GM12878 (cell line): ENCODE measurements around the gene B3GNT2. TPM values are rescaled to one million over a fixed set of nuclear protein-coding genes. Genes with fewer than 3 reads are reported as not detected.

Experiments used
- ATF2 ChIP-seq: IDR thresholded peaks from 2 replicates; pipeline ENCODE4 v1.6.1; 2012; ENCODE audit warnings: low read length, inconsistent platforms
- ATF7 ChIP-seq: fragments of 450-650 bp; IDR thresholded peaks from 2 replicates; pipeline ENCODE4 v1.6.1; 2016; ENCODE audit warnings: low read depth, mild to moderate bottlenecking
- CBFB ChIP-seq: IDR thresholded peaks from 2 replicates; pipeline ENCODE4 v1.6.1; 2016; ENCODE audit warnings: antibody characterized with exemption, low read depth
- CEBPB ChIP-seq, 2 experiments: fragments of 150-350 bp in 1 of 2; IDR thresholded peaks; 2 replicates each; pipeline ENCODE4 v1.6.1; 2012 to 2014; ENCODE audit warnings: low read depth in 2 of 2, low read length in 2 of 2, borderline replicate concordance in 1 of 2, inconsistent platforms in 1 of 2
- CREB1 ChIP-seq: IDR thresholded peaks from 2 replicates; pipeline ENCODE4 v1.6.1; 2012; ENCODE audit warnings: low read depth, mild to moderate bottlenecking, inconsistent platforms
- GABPA ChIP-seq: IDR thresholded peaks from 2 replicates; pipeline ENCODE4 v1.6.1; 2014; ENCODE audit warnings: antibody characterized with exemption, low read depth, mild to moderate bottlenecking, inconsistent platforms
- HDAC2 ChIP-seq: fragments of 200-600 bp; sonication (generic); IDR thresholded peaks from 2 replicates; pipeline ENCODE4 v1.6.1; 2017
- IKZF1 ChIP-seq: fragments of 450-650 bp; conservative IDR thresholded peaks from 2 replicates; pipeline ENCODE4 v1.6.1; 2017; ENCODE audit warnings: antibody characterized with exemption, mild to moderate bottlenecking
- MEF2B ChIP-seq: fragments of 450-650 bp; IDR thresholded peaks from 2 replicates; pipeline ENCODE4 v1.6.1; 2018; ENCODE audit warnings: mild to moderate bottlenecking, moderate library complexity; ENCODE audit not compliant: partially characterized antibody, poor library complexity, severe bottlenecking
- MYC ChIP-seq: IDR thresholded peaks from 2 replicates; pipeline ENCODE4 v1.6.1; 2011; ENCODE audit warnings: mild to moderate bottlenecking, low read length, moderate library complexity, inconsistent platforms; ENCODE audit not compliant: insufficient read depth, insufficient replicate concordance, insufficient read length, severe bottlenecking
- NFXL1 ChIP-seq: fragments of 450-650 bp; IDR thresholded peaks from 2 replicates; pipeline ENCODE4 v1.6.1; 2017; ENCODE audit warnings: antibody characterized with exemption, mild to moderate bottlenecking, borderline replicate concordance
- PAX5 ChIP-seq: IDR thresholded peaks from 2 replicates; pipeline ENCODE4 v1.6.1; 2011; ENCODE audit warnings: low read depth, low read length, borderline replicate concordance
- RCOR1 ChIP-seq: conservative IDR thresholded peaks from 2 replicates; pipeline ENCODE4 v1.6.1; 2012; ENCODE audit warnings: low read depth, low read length, improper control_type of control experiment
- SIX5 ChIP-seq: IDR thresholded peaks from 2 replicates; pipeline ENCODE4 v1.6.1; 2011; ENCODE audit warnings: mild to moderate bottlenecking, low read depth, low read length, moderate library complexity; ENCODE audit not compliant: severe bottlenecking
- SPI1 ChIP-seq: IDR thresholded peaks from 2 replicates; pipeline ENCODE4 v1.6.1; 2011; ENCODE audit warnings: low read depth, mild to moderate bottlenecking, low read length, moderate library complexity, borderline replicate concordance; ENCODE audit not compliant: insufficient read depth
- SUPT20H ChIP-seq: IDR thresholded peaks from 2 replicates; pipeline ENCODE4 v1.6.1; 2011; ENCODE audit warnings: low read depth, mild to moderate bottlenecking, low read length, moderate library complexity, borderline replicate concordance; ENCODE audit not compliant: control insufficient read depth
- TCF7 ChIP-seq: IDR thresholded peaks from 2 replicates; pipeline ENCODE4 v1.6.1; 2014; ENCODE audit warnings: antibody characterized with exemption, borderline replicate concordance
- WRNIP1 ChIP-seq: IDR thresholded peaks from 2 replicates; pipeline ENCODE4 v1.6.1; 2011; ENCODE audit warnings: low read depth, low read length, improper control_type of control experiment, borderline replicate concordance
- YY1 ChIP-seq: IDR thresholded peaks from 2 replicates; pipeline ENCODE4 v1.6.1; 2011; ENCODE audit warnings: low read depth, mild to moderate bottlenecking, low read length
- ZNF24 ChIP-seq: fragments of 450-650 bp; IDR thresholded peaks from 2 replicates; pipeline ENCODE4 v1.6.1; 2017; ENCODE audit warnings: antibody characterized with exemption, mild to moderate bottlenecking
- ZZZ3 ChIP-seq: IDR thresholded peaks from 2 replicates; pipeline ENCODE4 v1.6.1; 2011; ENCODE audit warnings: low read depth; ENCODE audit not compliant: control insufficient read depth, insufficient read length
- polyA plus RNA-seq, 11 experiments: library from polyadenylated mRNA; depleted of rRNA in 4 of 11; unstranded in 6 of 11; stranded (reverse) in 5 of 11; fragments of >200 nt; fragmentation: Nextera tagmentation in 4 of 11; fragmentation: Illumina TruSeq in 1 of 11; extraction: Ambion mirVana in 4 of 11; extraction: Trizol in 1 of 11; gene quantifications; 1 replicate in 1 of 11; 2 replicates in 10 of 11; pipeline versions ENCODE4 v1.2.1 to v1.2.3, GENCODE V29; 2011 to 2016; ENCODE audit warnings: inconsistent platforms in 2 of 11, missing spikeins in 2 of 11, low read depth in 1 of 11
- total RNA-seq, 4 experiments: library from RNA; depleted of rRNA in 3 of 4; stranded (reverse); fragments of >200 nt in 3 of 4; fragmentation: Illumina TruSeq in 1 of 4; extraction: Trizol in 1 of 4; gene quantifications; 2 replicates each; pipeline versions ENCODE4 v1.2.1 to v1.2.3, GENCODE V29; 2013 to 2021
- TF ChIP-seq, protein P1 (sequence below): IDR thresholded peaks from 2 replicates; pipeline ENCODE4 v1.6.1; 2012; ENCODE audit warnings: low read depth, low read length, improper control_type of control experiment
- TF ChIP-seq, protein P2 (sequence below), 3 experiments: IDR thresholded peaks in 2 of 3; conservative IDR thresholded peaks in 1 of 3; 2 replicates each; pipeline ENCODE4 v1.5.1; 2011; ENCODE audit warnings: low read depth in 3 of 3, low read length in 3 of 3, mild to moderate bottlenecking in 3 of 3, control low read depth in 2 of 3, moderate library complexity in 2 of 3, inconsistent platforms in 1 of 3, mixed read lengths in 1 of 3; ENCODE audit not compliant: control insufficient read depth in 2 of 3, insufficient read depth in 1 of 3; ENCODE audit errors: extremely low read depth in 1 of 3
- TF ChIP-seq, protein P3 (sequence below): fragments of 450-650 bp; IDR thresholded peaks from 2 replicates; pipeline ENCODE4 v1.6.1; 2017; ENCODE audit warnings: mild to moderate bottlenecking

B3GNT2 gene
- total and polyA plus RNA-seq, 10 of the 15 experiments (the other 5 are each of a cell fraction or from before 2014, with no cell fraction given), result 19.7 to 103 (median 76.3) TPM

DNA sequence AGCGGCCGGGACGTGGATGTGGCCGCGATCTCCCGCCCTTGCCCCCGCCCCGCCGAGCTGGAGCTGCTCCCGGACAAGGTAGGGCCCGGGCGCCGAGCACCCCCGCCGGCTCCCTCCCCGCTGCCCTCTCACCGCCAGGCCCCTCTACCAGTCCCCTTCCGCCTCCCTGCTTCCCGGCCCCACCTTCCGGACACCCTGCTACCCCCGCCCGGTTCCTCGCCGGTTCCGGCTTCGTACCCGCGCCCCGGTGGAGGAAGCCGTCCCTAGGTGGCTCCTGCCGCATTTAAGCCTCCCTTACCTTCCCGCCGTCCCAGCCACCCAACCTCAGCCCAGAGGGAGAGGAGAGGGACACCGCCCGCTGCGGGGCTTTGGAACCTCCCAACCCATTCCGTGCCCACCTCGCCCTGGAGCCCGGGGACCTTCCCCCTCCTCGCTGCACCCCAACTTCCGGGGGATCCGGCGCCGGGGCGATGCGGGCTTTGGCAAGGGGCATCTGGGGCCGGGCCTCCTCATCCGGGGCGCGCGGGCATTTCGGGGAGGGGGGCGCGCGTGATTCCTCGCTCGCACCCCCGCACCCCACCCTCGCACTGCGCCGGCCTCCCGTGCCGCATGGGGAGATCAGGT, 475 bp downstream of the B3GNT2 start (continued):
- no peak for TF ChIP-seq TCF7
- no peak for TF ChIP-seq RCOR1
- no peak for TF ChIP-seq SUPT20H
- TF ChIP-seq WRNIP1, result no peak
- TF ChIP-seq ZZZ3, result no peak
- no peak for TF ChIP-seq SPI1
- TF ChIP-seq, protein P1, sequence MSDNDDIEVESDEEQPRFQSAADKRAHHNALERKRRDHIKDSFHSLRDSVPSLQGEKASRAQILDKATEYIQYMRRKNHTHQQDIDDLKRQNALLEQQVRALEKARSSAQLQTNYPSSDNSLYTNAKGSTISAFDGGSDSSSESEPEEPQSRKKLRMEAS, result no peak
- TF ChIP-seq, protein P2, sequence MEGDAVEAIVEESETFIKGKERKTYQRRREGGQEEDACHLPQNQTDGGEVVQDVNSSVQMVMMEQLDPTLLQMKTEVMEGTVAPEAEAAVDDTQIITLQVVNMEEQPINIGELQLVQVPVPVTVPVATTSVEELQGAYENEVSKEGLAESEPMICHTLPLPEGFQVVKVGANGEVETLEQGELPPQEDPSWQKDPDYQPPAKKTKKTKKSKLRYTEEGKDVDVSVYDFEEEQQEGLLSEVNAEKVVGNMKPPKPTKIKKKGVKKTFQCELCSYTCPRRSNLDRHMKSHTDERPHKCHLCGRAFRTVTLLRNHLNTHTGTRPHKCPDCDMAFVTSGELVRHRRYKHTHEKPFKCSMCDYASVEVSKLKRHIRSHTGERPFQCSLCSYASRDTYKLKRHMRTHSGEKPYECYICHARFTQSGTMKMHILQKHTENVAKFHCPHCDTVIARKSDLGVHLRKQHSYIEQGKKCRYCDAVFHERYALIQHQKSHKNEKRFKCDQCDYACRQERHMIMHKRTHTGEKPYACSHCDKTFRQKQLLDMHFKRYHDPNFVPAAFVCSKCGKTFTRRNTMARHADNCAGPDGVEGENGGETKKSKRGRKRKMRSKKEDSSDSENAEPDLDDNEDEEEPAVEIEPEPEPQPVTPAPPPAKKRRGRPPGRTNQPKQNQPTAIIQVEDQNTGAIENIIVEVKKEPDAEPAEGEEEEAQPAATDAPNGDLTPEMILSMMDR (IDR thresholded peaks at IDR 0.05 in 2 of 3, conservative IDR thresholded peaks at IDR 0.05 in 1 of 3; ENCODE audit: control insufficient read depth in 2 of 3, extremely low read depth in 1 of 3, insufficient read depth in 1 of 3, low read depth in 3 of 3, low read length in 3 of 3), result no peak
- no peak for TF ChIP-seq CBFB
- TF ChIP-seq NFXL1, result no peak
- TF ChIP-seq CREB1, result no peak
- TF ChIP-seq, protein P3, sequence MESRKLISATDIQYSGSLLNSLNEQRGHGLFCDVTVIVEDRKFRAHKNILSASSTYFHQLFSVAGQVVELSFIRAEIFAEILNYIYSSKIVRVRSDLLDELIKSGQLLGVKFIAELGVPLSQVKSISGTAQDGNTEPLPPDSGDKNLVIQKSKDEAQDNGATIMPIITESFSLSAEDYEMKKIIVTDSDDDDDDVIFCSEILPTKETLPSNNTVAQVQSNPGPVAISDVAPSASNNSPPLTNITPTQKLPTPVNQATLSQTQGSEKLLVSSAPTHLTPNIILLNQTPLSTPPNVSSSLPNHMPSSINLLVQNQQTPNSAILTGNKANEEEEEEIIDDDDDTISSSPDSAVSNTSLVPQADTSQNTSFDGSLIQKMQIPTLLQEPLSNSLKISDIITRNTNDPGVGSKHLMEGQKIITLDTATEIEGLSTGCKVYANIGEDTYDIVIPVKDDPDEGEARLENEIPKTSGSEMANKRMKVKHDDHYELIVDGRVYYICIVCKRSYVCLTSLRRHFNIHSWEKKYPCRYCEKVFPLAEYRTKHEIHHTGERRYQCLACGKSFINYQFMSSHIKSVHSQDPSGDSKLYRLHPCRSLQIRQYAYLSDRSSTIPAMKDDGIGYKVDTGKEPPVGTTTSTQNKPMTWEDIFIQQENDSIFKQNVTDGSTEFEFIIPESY, result no peak
- TF ChIP-seq ZNF24, result no peak
- no peak for TF ChIP-seq PAX5
- TF ChIP-seq GABPA, result no peak
- peak; percentile 1; the same call in 1 of the 2 replicates for TF ChIP-seq YY1
- peak; percentile 68 for TF ChIP-seq IKZF1
- TF ChIP-seq MYC, result no peak
- TF ChIP-seq MEF2B, result no peak
- TF ChIP-seq ATF7, result no peak
- no peak for TF ChIP-seq CEBPB (IDR thresholded peaks at IDR 0.05; ENCODE audit: borderline replicate concordance in 1 of 2, low read depth in 2 of 2, low read length in 2 of 2)
- TF ChIP-seq SIX5, result no peak
- no peak for TF ChIP-seq ATF2
- TF ChIP-seq HDAC2, result no peak
